ENCODE data around the gene LBHD1. TPM values are rescaled to one million over a fixed set of nuclear protein-coding genes. Genes with fewer than 3 reads are reported as not detected.
A peak's percentile ranks its signal among the peaks of the same experiment; 100 is the strongest.
"Not testable (repeated sequence)": the region's sequence is repeated elsewhere in the genome, so short reads cannot be mapped to it uniquely, and the experiment has no call there.

LBHD1 gene
- total RNA-seq, 2 experiments from 2014 or later: 11.9 to 15.5 TPM

DNA sequence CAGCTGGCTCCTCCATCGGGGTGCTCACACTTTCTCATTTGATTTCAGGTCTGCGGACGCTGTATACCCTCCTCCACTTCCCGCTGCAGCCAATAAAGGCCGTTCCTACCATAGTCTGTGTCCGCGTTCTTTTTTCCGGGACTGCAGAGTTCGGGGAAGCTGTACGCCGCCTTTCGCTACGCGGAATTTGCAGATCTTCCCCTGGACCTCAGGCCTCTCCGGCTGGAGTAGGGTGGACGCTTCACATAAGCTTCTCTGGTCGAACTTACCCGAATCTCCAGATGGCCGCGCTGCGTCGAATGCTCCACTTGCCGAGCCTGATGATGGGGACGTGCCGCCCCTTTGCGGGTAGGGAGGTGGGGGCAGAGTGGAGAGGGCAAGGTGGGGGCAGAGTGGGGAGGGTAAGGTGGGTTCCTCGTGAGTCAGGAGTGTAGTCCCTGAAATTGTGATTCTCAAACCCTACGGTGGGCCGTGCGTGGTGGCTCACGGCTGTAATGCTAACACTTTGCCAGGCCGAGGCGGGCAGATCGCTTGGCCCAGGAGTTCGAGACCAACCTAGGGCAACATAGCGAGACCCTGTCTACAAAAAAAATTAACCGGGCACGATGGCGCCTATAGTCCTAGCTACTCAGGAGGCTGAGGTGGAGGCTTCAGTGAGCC, 6.3 kb downstream of the LBHD1 start:
- ChIA-PET CTCF (interaction anchor here (0.6 to 2.7 kb wide), 12 partner anchors 8 to 362 kb away, joined by 3 to 21 read pairs (median 4); partner anchors contain the start of genes BSCL2, GNG3, INTS5 and MTA2), POLR2A (interaction anchor here (0.6 to 2.8 kb wide), 30 partner anchors 9 to 1652 kb away, joined by 3 to 38 read pairs (median 10); partner anchors contain the start of genes B3GAT3, BSCL2, EEF1G and GANAB)
- Mint-ChIP-seq H3K4me1 (peaks cover 42% of the 10 kb centered on the region), H3K36me3 (ENCODE audit: low read depth) (peaks cover 56% of the 10 kb centered on the region), H3K4me3 (peak overlapping the region; percentile 93), H3K27ac (peak overlapping the region; percentile 89), H3K27me3 (no peaks in the 10 kb centered on the region), H3K9me3 (ENCODE audit: low read depth) (no peaks in the 10 kb centered on the region)
- ATAC-seq (peak; percentile 21), DNase-seq (peak; percentile 71)
- intact Hi-C loops (cut with DNase I, micrococcal nuclease): loop anchor here (1.0 to 2.0 kb wide), 13 partner anchors 12 to 190 kb away; partner anchors contain the start of genes EML3 (in 2 of the 2), GANAB (in 2 of the 2), INTS5 (in 2 of the 2) and TUT1 (in 2 of the 2)

DNA sequence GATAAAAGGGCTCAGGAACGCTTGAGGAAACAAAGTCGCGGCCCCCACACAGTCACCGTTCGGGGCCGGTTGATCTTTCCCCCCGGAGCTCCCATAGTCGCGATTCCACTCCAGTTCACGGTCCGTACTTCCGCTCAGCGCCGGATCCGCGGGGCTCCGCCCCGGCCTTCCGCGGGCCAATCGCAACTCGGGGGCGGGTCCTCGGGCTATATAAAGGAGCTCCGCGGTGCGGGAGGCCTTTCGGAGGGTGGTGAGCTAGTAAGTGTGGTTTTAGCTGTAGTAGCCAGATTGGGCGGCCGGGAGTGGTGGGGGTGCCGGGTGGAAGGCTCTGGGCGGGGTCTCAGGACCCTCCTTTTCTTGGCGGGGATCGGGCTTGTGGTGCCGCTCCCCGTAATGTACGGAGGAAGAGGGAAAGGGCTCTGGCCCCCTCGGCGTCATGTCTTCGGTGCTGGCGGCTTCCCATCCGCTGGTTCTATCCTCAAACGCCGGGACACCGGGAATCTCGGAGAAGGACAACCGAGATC, 6.9 kb downstream of the LBHD1 start, which contains the start of the genes C11orf98 and CSKMT:
C11orf98 (minus strand) TSS at position 136 of the 524 bp plus-strand sequence; CDS start at position 95, 41 bp downstream.
CSKMT (plus strand) TSS at position 238 of the 524 bp plus-strand sequence. CDS start 568 bp downstream, outside the sequence.
- CTCF ChIA-PET: interaction anchor here (0.6 to 2.7 kb wide), 18 partner anchors 9 to 362 kb away, joined by 3 to 21 read pairs (median 4); partner anchors contain the start of genes BSCL2, GNG3, INTS5 and MTA2
- H3K9me3 Mint-ChIP-seq (ENCODE audit: low read depth): no peaks in the 10 kb centered on the region
- ATAC-seq: peak; percentile 90
- DNase-seq: peak; percentile 97
- H3K4me3 Mint-ChIP-seq: peak within 1 kb of the TSS; percentile 93
- POLR2A ChIA-PET: interaction anchor here (0.5 to 2.8 kb wide), 36 partner anchors 8 to 1653 kb away, joined by 3 to 38 read pairs (median 6); partner anchors contain the start of genes B3GAT3, BSCL2, EEF1G and GANAB
- H3K27ac Mint-ChIP-seq: peak within 1 kb of the TSS; percentile 89
- H3K36me3 Mint-ChIP-seq (ENCODE audit: low read depth): peaks cover 51% of the 10 kb centered on the region
- peaks cover 38% of the 10 kb centered on the region for H3K4me1 Mint-ChIP-seq
- H3K27me3 Mint-ChIP-seq: no peaks in the 10 kb centered on the region
- intact Hi-C loops (cut with DNase I, micrococcal nuclease): loop anchor here (1.0 to 2.0 kb wide), 13 partner anchors 12 to 190 kb away; partner anchors contain the start of genes EML3 (in 2 of the 2), GANAB (in 2 of the 2), INTS5 (in 2 of the 2) and TUT1 (in 2 of the 2)

DNA sequence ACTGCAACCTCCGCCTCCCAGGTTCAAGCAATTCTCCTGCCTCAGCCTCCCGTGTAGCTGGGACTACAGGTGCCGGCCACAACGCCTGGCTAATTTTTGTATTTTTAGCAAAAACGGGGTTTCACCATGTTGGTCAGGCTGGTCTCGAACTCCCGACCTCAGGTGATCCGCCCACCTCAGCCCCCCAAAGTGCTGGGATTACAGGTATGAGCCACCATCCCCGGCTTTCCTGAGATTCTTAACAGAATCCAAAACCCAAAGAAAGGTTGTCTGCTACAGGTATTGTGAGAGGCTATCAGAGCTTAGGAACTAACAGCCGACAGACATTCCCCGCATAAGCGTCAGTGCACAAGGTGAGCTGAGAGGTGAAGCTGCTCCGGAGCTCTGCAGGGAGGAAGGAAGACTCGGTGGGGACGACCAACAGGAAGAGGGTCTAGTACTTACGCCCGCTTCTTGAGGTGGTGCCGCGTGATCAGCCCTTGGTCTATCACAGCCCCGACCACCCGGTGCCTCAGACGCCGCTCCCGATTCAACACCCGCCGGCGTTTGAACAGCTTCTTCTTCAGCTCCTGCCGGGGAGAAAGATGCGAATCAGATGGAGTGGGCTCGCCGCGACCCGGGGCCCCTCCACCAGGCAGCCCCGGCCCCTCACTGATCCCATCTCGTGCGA, 7.5 kb downstream of the LBHD1 start:
- H3K36me3 Mint-ChIP-seq (ENCODE audit: low read depth): peaks cover 47% of the 10 kb centered on the region
- POLR2A ChIA-PET: interaction anchor here (0.5 to 2.8 kb wide), 35 partner anchors 9 to 699 kb away, joined by 3 to 38 read pairs (median 7); partner anchors contain the start of genes B3GAT3, BSCL2, EEF1G and GANAB
- no peaks in the 10 kb centered on the region for H3K9me3 Mint-ChIP-seq (ENCODE audit: low read depth)
- H3K27ac Mint-ChIP-seq: peak overlapping the region; percentile 89
- CTCF ChIA-PET: interaction anchor here (0.6 to 2.7 kb wide), 17 partner anchors 9 to 363 kb away, joined by 3 to 21 read pairs (median 4); partner anchors contain the start of genes BSCL2, GNG3, INTS5 and MTA2
- peaks cover 32% of the 10 kb centered on the region for H3K4me1 Mint-ChIP-seq
- H3K4me3 Mint-ChIP-seq: peak overlapping the region; percentile 93
- intact Hi-C loops (cut with DNase I, micrococcal nuclease): loop anchor here (1.0 to 2.0 kb wide), 13 partner anchors 11 to 191 kb away; partner anchors contain the start of genes EML3 (in 2 of the 2), GANAB (in 2 of the 2), INTS5 (in 2 of the 2) and TUT1 (in 2 of the 2)
- DNase-seq (peak; percentile 75), ATAC-seq (peak; percentile 60)
- no peaks in the 10 kb centered on the region for H3K27me3 Mint-ChIP-seq

DNA sequence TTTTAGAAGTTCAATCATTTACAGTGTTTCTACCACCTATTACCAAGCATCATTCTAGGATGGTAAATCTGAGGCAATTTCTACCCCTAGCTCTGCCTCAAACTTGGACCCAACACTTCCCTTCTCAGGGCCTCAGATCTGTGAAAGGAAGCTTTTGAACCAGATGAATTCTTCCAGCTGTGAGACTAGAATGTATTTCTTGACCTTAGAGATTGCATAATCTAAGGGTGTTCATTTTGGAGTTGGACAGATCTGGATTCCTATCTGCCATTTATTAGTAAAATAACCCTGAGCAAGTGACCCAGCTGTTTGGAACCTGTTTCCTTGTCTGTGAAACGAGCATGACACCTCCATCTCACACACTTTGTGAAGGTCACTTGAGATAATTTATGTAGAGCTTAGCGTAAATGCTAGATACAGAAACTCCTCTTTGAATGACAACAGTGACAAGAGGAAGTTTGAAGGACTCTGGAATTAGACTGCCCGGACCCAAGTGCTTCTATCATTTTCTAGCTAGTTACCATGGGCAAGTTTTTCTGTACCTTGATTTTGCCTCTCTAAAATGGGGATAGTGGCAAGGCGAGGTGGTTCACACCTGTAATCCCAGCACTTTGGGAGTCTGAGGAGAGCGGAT, 15.2 kb downstream of the LBHD1 start:
- CTCF ChIA-PET: interaction anchor here (0.7 to 1.5 kb wide), 6 partner anchors 10 to 131 kb away, joined by 3 read pairs; partner anchors contain the start of genes LRRN4CL and TMEM179B
- H3K9me3 Mint-ChIP-seq (ENCODE audit: low read depth): no peaks in the 10 kb centered on the region
- intact Hi-C loops (cut with DNase I, micrococcal nuclease): no loop called here
- peaks cover 12% of the 10 kb centered on the region for H3K4me1 Mint-ChIP-seq
- no peaks in the 10 kb centered on the region for H3K27me3 Mint-ChIP-seq
- DNase-seq: no peak
- H3K36me3 Mint-ChIP-seq (ENCODE audit: low read depth): peaks cover 6% of the 10 kb centered on the region
- no peak overlapping the region for H3K27ac Mint-ChIP-seq
- ATAC-seq: no peak
- no peak overlapping the region for H3K4me3 Mint-ChIP-seq
- POLR2A ChIA-PET: interaction anchor here (0.7 to 3.0 kb wide), 4 partner anchors 8 to 175 kb away, joined by 3 to 28 read pairs (median 4); partner anchors contain the start of genes C11orf98, CSKMT and TUT1

DNA sequence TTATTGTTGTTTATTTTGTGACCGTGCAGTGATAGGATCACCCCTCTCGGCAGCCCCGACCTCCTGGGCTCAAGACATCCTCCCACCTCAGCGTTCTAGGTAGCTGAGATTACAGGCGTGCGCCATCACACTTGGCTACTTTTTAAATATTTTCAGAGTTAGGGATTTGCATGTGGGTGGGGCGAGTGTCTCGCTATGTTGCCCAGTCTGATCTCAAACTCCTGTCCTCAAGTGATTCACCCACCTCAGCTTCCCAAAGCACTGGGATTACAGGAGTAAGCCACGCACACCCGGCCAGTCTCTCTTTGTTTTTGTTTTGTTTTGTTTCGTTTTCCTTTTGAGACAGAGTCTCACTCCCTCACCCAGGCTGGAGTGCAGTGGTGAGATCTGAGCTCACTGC, 17.8 kb downstream of the LBHD1 start:
- intact Hi-C loops (cut with DNase I, micrococcal nuclease): no loop called here
- peak overlapping the region; percentile 44 for H3K4me3 Mint-ChIP-seq

DNA sequence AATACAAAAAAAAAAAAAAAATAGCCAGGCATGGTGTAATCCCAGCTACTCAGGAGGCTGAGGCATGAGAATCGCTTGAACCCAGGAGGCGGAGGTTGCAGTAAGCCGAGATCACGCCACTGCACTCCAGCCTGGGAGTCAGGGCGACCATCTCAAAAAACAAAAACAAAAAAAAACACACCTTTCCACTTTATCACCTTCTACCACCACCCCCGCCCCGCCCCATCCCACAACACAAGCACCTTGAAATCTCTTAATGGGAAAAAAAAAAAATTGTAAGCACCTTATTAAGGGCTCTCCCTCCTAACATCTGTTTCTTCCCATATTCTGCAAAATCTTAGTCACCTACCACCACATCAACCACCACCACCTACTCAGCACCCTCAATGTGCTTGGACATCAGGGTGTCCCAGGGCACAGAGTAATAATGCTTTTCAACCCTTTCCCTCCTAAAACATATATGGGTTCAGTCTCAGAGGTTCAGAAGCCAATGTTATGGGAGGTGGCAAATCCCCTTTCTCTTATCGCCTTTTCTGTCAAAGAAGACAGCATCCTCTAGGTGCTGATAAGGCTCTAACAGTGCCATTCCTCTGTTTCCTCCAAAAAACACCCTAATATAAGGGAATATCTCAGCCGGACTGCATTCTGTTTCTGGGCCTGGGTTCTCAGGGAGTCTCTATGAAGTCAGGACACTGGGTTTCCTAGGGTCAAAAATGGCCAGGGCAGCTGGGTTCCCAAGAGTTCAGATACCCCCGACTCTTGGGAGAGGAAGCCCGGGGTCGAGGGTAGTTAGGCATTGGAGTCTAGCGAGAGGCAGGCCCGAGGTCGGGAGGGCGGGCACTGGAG, 19.7 kb downstream of the LBHD1 start:
- DNase-seq: no peak

More for the DNA sequence above, 17.8 kb downstream of the LBHD1 start:
- POLR2A ChIA-PET: interaction anchor here (0.7 to 3.0 kb wide), 2 partner anchors 10 to 11 kb away, joined by 3 to 28 read pairs; partner anchors contain the start of genes C11orf98 and CSKMT
- no peaks in the 10 kb centered on the region for H3K9me3 Mint-ChIP-seq (ENCODE audit: low read depth)
- H3K36me3 Mint-ChIP-seq (ENCODE audit: low read depth): peaks cover 8% of the 10 kb centered on the region
- H3K27ac Mint-ChIP-seq: peak overlapping the region; percentile 11
- no peak for DNase-seq
- CTCF ChIA-PET: interaction anchor here (0.7 to 4.0 kb wide), 4 partner anchors 11 to 133 kb away, joined by 3 to 21 read pairs (median 4); partner anchors contain the start of genes C11orf98, CSKMT and TMEM179B
- H3K4me1 Mint-ChIP-seq: peaks cover 21% of the 10 kb centered on the region
- no peaks in the 10 kb centered on the region for H3K27me3 Mint-ChIP-seq
- no peak for ATAC-seq

DNA sequence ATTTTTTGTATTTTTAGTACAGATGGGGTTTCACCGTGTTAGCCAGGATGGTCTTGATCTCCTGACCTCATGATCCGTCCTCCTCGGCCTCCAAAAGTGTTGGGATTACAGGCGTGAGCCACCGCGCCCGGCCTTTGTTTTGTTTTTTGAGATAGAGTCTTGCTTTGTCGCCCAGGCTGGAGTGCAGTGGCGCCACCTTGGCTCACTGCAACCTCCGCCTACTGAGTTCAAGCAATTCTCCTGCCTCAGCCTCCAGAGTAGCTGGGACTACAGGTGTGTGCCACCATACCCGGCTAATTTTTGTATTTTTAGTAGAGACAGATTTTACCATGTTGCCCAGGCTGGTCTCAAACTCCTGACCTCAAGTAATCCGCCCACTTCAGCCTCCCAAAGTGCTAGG, 21.8 kb downstream of the LBHD1 start:
- H3K9me3 Mint-ChIP-seq (ENCODE audit: low read depth); intact Hi-C loops (cut with DNase I, micrococcal nuclease); H3K27me3 Mint-ChIP-seq; H3K4me3 Mint-ChIP-seq; ATAC-seq; DNase-seq: not testable (repeated sequence)
- Mint-ChIP-seq H3K27ac (peak overlapping the region; percentile 25), H3K36me3 (ENCODE audit: low read depth) (peaks cover 15% of the 10 kb centered on the region), H3K4me1 (peaks cover 30% of the 10 kb centered on the region)
- ChIA-PET POLR2A (interaction anchor here (1.4 to 1.6 kb wide), 2 partner anchors 18 to 77 kb away, joined by 4 read pairs; partner anchors contain the start of gene HNRNPUL2), CTCF (interaction anchor here (0.7 to 1.5 kb wide), 3 partner anchors 15 to 111 kb away, joined by 3 to 5 read pairs (median 4); partner anchors contain the start of genes B3GAT3, C11orf98, CSKMT and POLR2G)

More for the DNA sequence above, 19.7 kb downstream of the LBHD1 start:
- Mint-ChIP-seq H3K4me3 (peak overlapping the region; percentile 88), H3K27ac (peak overlapping the region; percentile 91), H3K36me3 (ENCODE audit: low read depth) (peaks cover 12% of the 10 kb centered on the region), H3K4me1 (peaks cover 23% of the 10 kb centered on the region), H3K9me3 (ENCODE audit: low read depth) (no peaks in the 10 kb centered on the region), H3K27me3 (no peaks in the 10 kb centered on the region)
- CTCF ChIA-PET: interaction anchor here (0.6 to 4.0 kb wide), 5 partner anchors 12 to 61 kb away, joined by 3 to 21 read pairs (median 4); partner anchors contain the start of genes C11orf98, CSKMT, TUT1 and UQCC3
- POLR2A ChIA-PET: interaction anchor here (0.6 to 2.0 kb wide), 11 partner anchors 13 to 189 kb away, joined by 3 to 27 read pairs (median 7); partner anchors contain the start of genes B3GAT3, C11orf98, CSKMT and HNRNPUL2
- intact Hi-C loops (cut with DNase I, micrococcal nuclease): loop anchor here (1.0 to 2.0 kb wide), 9 partner anchors 13 to 102 kb away; partner anchors contain the start of genes C11orf98 (in 2 of the 2), CSKMT (in 2 of the 2), TUT1 (in 2 of the 2) and HNRNPUL2 (in 1 of the 2)
- ATAC-seq: no peak

DNA sequence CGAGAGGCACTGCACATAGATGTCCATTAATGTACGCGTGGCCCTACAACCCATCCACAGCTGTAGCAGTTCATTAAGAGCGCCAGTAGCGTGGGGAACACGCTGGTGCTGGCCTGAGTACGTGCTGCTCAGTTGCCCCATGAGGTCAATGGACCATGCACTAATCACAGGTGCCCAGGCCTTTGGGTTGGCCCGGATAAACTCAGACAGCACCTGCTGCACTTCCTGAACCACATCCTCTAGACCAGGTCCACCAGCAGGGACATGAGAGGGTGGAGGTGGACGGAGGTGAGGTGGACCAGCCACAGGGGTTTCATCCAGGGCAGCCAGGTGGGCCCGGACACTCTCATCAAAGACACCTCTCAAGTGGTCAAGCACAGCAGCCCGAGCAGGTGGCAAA, 22.6 kb downstream of the LBHD1 start:
- ChIA-PET CTCF (interaction anchor here (0.7 to 1.2 kb wide), 3 partner anchors 15 to 112 kb away, joined by 3 to 4 read pairs (median 3); partner anchors contain the start of genes POLR2G and TUT1), POLR2A (interaction anchor here (0.6 to 4.1 kb wide), 4 partner anchors 15 to 78 kb away, joined by 3 to 21 read pairs (median 4); partner anchors contain the start of genes C11orf98, CSKMT and HNRNPUL2)
- no peak overlapping the region for H3K4me3 Mint-ChIP-seq
- ATAC-seq: no peak
- H3K9me3 Mint-ChIP-seq (ENCODE audit: low read depth): no peaks in the 10 kb centered on the region
- H3K36me3 Mint-ChIP-seq (ENCODE audit: low read depth): peaks cover 20% of the 10 kb centered on the region
- H3K27ac Mint-ChIP-seq: no peak overlapping the region
- no peak for DNase-seq
- peaks cover 35% of the 10 kb centered on the region for H3K4me1 Mint-ChIP-seq
- H3K27me3 Mint-ChIP-seq: no peaks in the 10 kb centered on the region
- intact Hi-C loops (cut with DNase I, micrococcal nuclease): no loop called here

DNA sequence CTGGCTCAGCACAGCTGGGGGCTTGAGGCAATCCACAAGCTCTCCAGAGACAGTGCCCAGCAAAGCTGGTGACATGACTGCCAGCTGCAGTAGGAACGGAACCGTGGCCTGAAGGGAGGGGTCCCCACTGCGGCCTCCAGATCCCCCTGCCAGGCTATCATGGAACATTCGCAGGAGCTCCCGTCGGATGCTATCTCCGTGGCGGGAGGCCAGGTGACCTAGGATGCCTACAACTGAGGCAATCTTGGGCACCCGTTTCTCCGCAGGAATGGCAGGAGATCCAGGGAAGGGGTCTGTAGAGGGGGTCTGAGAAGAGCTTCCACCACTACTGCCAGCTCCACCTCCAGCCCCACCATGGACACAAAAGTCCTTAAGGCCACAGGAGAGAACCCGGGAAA, 23.1 kb downstream of the LBHD1 start:
- Mint-ChIP-seq H3K27me3 (no peaks in the 10 kb centered on the region), H3K27ac (no peak overlapping the region), H3K36me3 (ENCODE audit: low read depth) (peaks cover 24% of the 10 kb centered on the region), H3K4me3 (no peak overlapping the region), H3K9me3 (ENCODE audit: low read depth) (no peaks in the 10 kb centered on the region), H3K4me1 (peaks cover 34% of the 10 kb centered on the region)
- CTCF ChIA-PET: interaction anchor here (0.5 to 1.2 kb wide), 3 partner anchors 15 to 131 kb away, joined by 3 to 4 read pairs (median 4); partner anchors contain the start of gene TUT1
- intact Hi-C loops (cut with DNase I, micrococcal nuclease): no loop called here
- no peak for DNase-seq
- POLR2A ChIA-PET: interaction anchor here (1.4 to 4.1 kb wide), 2 partner anchors 16 to 78 kb away, joined by 4 to 21 read pairs; partner anchors contain the start of genes C11orf98, CSKMT and HNRNPUL2
- no peak for ATAC-seq

Data from activated CD4-positive, alpha-beta T cell treated with anti-CD3 and anti-CD28 coated beads for 36 hours (primary cell).